ENCODE data around the gene MRPL9. TPM values are rescaled to one million over a fixed set of nuclear protein-coding genes. Genes with fewer than 3 reads are reported as not detected.

MRPL9 gene
- total and polyA plus RNA-seq, 2 experiments from 2014 or later, result 89.0 to 126 TPM

GRCh38 chr1:151807766-151808165 lies 44.5 kb upstream of the MRPL9 start:
- TF ChIP-seq NANOG (IDR thresholded peaks at IDR 0.05; ENCODE audit: borderline replicate concordance) (no peak), ZNF331 (CRISPR knock-in tag; IDR thresholded peaks at IDR 0.05; ENCODE audit: low read depth) (no peak), STAT1 (IDR thresholded peaks at IDR 0.05; ENCODE audit: unreplicated experiment) (no peak), EZH2 (IDR thresholded peaks at IDR 0.05; ENCODE audit: low read depth, unreplicated experiment) (no peak)
- Histone ChIP-seq H3K4me2 (no peak overlapping the region), H3F3A (replicated peaks; ENCODE audit: low read depth) (no peaks in the 10 kb centered on the region), H3K4me1 (ENCODE audit: insufficient read depth) (peaks cover 7% of the 10 kb centered on the region), H2AFZ (no peak overlapping the region), H4K20me1 (replicated peaks; ENCODE audit: insufficient read depth) (no peaks in the 10 kb centered on the region), H3K9me2 (ENCODE audit: insufficient read depth) (no peaks in the 10 kb centered on the region), H3K36me3 (ENCODE audit: insufficient read depth) (no peaks in the 10 kb centered on the region), H3K79me2 (replicated peaks; ENCODE audit: insufficient read depth) (no peaks in the 10 kb centered on the region), H3K4me3 (no peak overlapping the region), H3K27ac (ENCODE audit: low read depth) (no peak overlapping the region), H3K27me3 (ENCODE audit: insufficient read depth) (no peaks in the 10 kb centered on the region)
- Mint-ChIP-seq H3K9me3 (no peaks in the 10 kb centered on the region), H3K36me3 (ENCODE audit: low read depth) (no peaks in the 10 kb centered on the region), H3K4me3 (no peak overlapping the region), H3K4me1 (peaks cover 16% of the 10 kb centered on the region), H3K27me3 (ENCODE audit: insufficient read depth, low read depth, poor library complexity) (peaks cover 7% of the 10 kb centered on the region), H3K27ac (no peak overlapping the region)
- no peak for DNase-seq (ENCODE audit: low spot score)
- ATAC-seq, result no peak

- Histone ChIP-seq H4K20me1 (replicated peaks; ENCODE audit: insufficient read depth) (no peaks in the 10 kb centered on the region), H2AFZ (no peak overlapping the region), H3K4me1 (ENCODE audit: insufficient read depth) (peaks cover 7% of the 10 kb centered on the region), H3K27ac (ENCODE audit: low read depth) (no peak overlapping the region), H3K4me3 (no peak overlapping the region), H3K4me2 (no peak overlapping the region), H3K79me2 (replicated peaks; ENCODE audit: insufficient read depth) (no peaks in the 10 kb centered on the region), H3K9me2 (ENCODE audit: insufficient read depth) (no peaks in the 10 kb centered on the region), H3K27me3 (ENCODE audit: insufficient read depth) (no peaks in the 10 kb centered on the region), H3K36me3 (ENCODE audit: insufficient read depth) (no peaks in the 10 kb centered on the region), H3F3A (replicated peaks; ENCODE audit: low read depth) (no peaks in the 10 kb centered on the region)
- Mint-ChIP-seq H3K4me3 (no peak overlapping the region), H3K9me3 (no peaks in the 10 kb centered on the region), H3K4me1 (peaks cover 16% of the 10 kb centered on the region), H3K27ac (no peak overlapping the region), H3K36me3 (ENCODE audit: low read depth) (no peaks in the 10 kb centered on the region), H3K27me3 (ENCODE audit: insufficient read depth, low read depth, poor library complexity) (peaks cover 7% of the 10 kb centered on the region)
- ATAC-seq (no peak), DNase-seq (ENCODE audit: low spot score) (no peak)
- TF ChIP-seq NANOG (IDR thresholded peaks at IDR 0.05; ENCODE audit: borderline replicate concordance), result no peak
- TF ChIP-seq ETS1 (IDR thresholded peaks at IDR 0.05), result no peak
- no peak for TF ChIP-seq REST (IDR thresholded peaks at IDR 0.05; ENCODE audit: unreplicated experiment)
- TF ChIP-seq EZH2phosphoT487 (IDR thresholded peaks at IDR 0.05; ENCODE audit: unreplicated experiment), result no peak
- TF ChIP-seq JUNB (IDR thresholded peaks at IDR 0.05; ENCODE audit: unreplicated experiment), result no peak
- no peak for TF ChIP-seq ZNF114 (CRISPR knock-in tag; IDR thresholded peaks at IDR 0.05)
- no peak for TF ChIP-seq POLR2AphosphoS5 (IDR thresholded peaks at IDR 0.05; ENCODE audit: low read depth)
- TF ChIP-seq EZH2 (IDR thresholded peaks at IDR 0.05; ENCODE audit: low read depth, unreplicated experiment), result no peak
- TF ChIP-seq ZNF462 (CRISPR knock-in tag; IDR thresholded peaks at IDR 0.05), result no peak
Measured at GRCh38 chr1:151807131-151807530, 43.8 kb upstream of the MRPL9 start.
